AML-193 (cell line): ENCODE data around the gene DCAF4L1.

ENCODE experiments used
- DNase-seq, 2 experiments: peaks; one replicate each; lab custom pipeline; 2025; lab: John Stamatoyannopoulos, UW

DCAF4L1 gene, protein sequence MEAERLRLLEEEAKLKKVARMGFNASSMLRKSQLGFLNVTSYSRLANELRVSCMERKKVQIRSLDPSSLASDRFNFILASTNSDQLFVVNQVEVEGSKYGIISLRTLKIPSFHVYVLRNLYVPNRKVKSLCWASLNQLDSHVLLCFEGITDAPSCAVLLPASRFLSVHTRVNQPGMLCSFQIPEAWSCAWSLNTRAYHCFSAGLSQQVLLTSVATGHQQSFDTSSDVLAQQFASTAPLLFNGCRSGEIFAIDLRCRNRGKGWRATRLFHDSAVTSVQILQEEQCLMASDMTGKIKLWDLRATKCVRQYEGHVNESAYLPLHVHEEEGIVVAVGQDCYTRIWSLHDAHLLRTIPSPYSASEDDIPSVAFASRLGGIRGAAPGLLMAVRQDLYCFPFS

DNA sequence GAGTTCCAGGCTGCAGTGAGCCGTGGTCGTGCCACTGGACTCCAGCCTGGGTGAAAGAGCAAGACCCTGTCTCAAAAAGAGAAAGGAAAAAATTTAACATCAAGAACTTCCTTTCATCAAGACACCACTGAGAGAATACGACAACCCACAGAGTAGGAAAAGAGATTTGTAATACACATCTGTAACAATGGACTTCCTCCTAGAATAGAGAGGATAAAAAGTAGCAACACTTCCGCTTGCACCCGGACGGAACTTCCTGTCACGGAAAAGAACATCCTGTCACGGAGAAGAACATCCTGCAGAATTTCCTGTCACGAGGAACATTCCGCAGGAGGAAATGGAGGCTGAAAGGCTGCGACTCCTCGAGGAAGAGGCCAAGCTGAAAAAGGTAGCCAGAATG lies at the start of gene DCAF4L1:
Gene DCAF4L1, plus strand, starts transcription at position 301 of the 400 bp plus-strand sequence. Its CDS starts 37 bp downstream, at position 338.
- DNase-seq: no peak

DNA sequence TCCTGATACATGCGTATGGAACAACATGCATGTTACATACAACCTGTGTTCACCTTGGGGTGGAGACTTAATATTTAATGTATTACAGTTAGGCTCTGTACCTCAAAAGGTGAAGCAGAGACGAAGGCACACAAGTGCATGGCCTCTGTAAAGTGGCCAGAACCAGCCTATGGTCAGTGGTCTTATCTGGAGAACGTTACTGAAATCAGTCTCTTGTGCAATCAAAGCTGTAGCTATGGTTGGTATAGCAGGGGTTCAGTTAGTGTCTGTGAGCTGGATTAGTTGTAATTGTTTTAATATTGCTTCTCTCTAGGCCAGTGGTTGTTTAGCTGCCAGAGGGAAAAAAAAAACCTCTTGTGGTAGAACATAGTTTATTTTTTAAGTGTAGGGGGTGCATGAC lies 48.6 kb upstream of the DCAF4L1 start:
- no peak for DNase-seq

DNA sequence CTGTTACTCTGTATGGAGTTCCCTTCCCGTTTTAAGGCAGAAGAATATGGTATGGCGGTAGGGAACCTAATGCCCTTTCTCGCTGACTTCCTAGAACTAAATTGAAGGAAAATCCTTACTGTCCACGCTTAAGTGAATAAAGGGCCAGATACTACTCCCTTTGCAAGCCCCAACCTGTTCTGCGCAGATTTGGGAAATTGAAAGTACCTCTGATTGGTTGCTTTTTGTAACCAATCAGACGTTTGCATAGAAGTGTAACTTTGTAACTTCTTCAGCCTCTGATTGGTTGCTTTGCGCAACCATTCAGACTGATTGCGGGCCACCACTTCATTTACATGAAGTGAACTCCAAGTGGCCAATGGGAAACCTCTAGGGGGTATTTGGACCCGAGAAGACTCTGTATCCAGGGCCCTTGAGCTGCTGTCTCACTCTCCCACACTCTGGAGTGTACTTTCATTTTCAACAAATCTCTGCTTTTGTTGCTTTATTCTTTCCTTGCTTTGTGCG lies 47.5 kb upstream of the DCAF4L1 start:
- no peak for DNase-seq

DNA sequence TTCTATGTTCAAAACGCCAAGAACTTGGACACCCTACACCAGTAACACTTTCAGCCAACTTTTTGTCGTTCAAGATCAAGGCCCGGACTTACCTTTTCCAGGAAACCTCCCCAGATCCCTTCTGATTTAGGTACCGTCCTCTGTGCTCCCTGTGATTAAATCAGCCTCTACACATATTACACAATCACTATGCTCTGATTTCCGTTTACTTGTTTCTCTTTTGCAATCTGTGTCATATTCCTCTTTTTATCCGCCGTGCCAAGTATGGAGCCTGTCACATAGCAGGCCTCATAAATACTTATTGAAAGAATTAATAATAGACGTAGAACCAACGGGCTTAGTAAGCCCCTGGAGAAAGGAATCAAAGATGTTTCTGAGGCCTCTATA lies 47.0 kb upstream of the DCAF4L1 start:
- peak; percentile 68 to 72 for DNase-seq

DNA sequence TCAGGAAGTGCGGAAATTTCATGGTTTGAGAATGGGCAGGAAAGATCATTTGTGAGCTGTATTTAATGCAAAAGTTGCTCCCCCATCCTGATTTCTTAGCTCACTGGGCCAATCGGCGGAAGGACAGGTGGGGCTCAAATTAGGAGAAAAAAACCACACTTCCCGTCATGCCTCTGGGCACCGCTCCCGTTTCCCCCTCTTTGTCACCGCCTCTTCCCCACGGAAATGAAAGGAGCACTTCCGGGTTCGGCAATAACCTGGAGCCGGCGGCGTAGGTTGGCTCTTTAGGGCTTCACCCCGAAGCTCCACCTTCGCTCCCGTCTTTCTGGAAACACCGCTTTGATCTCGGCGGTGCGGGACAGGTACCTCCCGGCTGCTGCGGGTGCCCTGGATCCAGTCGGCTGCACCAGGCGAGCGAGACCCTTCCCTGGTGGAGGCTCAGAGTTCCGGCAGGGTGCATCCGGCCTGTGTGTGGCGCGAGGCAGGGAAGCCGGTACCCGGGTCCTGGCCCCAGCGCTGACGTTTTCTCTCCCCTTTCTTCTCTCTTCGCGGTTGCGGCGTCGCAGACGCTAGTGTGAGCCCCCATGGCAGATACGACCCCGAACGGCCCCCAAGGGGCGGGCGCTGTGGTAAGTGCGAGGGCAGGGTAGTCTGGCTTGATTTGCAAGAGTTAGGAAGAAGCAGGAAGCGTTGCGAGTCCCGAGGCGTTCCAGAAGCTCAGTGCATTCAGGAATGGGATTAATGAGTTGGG lies 46.5 kb upstream of the DCAF4L1 start, which contains the start of gene TMEM33:
Gene TMEM33, plus strand, starts transcription at position 529 of the 751 bp plus-strand sequence. Its CDS starts 56 bp downstream, at position 585.
- DNase-seq: peak; percentile 64 to 76

DNA sequence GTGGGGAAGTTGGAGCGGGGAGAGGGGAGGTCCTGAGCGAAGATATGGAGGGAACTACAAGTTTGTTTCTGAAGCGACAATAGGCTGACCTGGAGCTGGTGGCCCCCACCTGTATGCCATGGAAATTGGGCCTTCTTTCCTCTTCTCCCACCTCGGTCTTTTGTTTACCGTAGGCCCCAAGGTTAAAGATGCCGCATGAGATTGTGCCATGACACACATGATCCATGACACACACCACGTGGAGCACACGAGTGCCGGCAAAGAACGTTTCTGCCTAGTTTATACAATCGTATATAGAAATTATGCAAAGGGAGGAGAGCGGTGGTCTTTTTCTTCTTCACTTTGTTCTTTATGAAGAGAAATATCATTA lies 45.9 kb upstream of the DCAF4L1 start:
- no peak for DNase-seq

DNA sequence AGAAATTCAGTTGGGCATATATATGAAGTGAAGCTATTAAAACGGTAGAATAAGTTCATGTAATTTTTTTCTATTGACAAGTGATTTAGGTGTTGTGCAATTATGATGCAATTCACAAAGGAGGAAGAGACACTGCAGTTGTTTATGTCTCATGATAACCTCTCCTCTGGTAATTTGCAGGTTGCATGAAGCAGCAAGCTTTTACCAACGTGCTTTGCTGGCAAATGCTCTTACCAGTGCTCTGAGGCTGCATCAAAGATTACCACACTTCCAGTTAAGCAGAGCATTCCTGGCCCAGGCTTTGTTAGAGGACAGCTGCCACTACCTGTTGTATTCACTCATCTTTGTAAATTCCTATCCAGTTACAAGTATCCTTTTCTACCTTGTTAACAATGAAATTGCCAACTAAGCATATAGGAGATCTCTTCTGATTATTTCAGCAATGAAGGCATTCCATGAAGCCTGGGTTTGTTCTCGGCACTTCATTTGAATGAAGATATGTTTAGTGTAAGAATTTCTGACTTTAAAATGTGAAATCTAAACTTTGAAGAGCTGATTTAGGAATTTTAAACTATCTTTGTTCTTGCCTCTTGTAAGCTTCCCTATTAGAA lies 42.4 kb upstream of the DCAF4L1 start:
- DNase-seq: peak; percentile 76 to 82

DNA sequence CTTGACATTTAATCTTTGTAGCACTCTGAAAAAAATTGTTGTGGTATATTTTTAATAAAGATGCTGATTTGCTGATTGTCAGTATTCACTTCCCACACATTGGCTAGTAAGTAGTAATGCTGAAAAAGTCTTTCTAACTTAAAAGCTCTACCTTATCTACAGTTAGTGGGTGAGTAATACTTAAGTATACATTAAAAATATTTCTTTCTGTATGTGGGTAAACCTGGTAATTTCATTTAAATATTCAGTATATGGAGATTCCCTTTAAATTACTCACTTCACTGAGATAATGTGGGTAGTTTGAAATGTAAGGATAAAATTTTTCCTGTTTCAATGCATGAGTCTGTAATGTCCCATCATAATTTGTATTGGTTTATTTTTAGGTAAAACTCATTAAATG lies 40.7 kb upstream of the DCAF4L1 start:
- DNase-seq: no peak

DNA sequence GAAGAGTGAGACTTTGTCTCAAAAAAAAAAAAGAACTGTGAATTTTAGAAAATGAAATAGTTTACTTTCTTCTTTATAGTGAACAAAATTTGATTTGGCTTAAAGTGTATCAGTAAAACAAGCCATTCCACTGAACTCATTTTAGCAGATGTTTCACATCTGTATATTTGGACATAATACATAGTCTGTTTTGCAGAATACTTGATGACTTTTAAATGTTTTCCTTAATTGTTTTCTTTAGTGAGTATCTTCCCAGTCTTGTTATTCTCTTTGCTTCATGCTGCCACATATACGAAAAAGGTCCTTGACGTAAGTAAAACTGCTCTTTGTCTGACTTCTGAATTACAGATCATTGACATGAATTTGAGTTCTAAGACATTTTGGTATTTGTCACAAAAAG lies 38.0 kb upstream of the DCAF4L1 start:
- no peak for DNase-seq

DNA sequence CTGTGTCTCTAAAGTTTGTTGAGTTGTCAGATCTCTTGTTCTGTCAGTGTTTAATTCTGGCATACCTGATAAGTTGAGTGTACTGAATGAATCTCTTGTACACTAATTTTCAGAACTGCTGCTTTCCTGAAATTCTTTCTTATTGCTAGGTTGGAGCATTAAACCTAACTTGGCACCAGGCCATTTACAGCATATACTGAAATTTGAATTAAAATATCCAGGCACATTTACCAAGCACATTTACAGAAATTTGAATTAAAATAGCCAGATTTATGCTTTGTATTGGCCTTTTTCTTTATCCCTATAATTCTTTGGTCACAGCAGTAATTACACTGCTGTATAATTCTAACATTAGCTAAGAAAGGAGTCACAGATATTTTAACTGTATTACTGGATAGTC lies 37.5 kb upstream of the DCAF4L1 start:
- no peak for DNase-seq

DNA sequence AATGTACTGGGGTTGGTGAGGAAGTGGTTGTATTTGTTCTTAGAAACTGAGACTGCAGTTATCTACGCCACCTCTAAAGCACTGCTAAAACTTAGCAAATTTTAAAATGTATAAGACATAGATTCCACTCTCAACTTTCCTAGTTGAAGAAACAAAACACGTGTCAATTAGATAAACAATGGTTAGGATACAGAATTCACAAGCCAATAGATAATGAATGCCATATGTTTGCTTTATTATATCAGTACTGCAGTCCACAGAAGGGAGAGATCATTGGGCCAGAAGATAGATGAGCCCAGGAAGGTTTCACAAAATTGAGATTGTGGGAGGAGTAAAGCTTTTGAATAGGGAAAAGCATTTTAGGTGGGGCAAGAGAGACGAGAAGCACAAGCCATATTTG lies 32.0 kb upstream of the DCAF4L1 start:
- no peak for DNase-seq

DNA sequence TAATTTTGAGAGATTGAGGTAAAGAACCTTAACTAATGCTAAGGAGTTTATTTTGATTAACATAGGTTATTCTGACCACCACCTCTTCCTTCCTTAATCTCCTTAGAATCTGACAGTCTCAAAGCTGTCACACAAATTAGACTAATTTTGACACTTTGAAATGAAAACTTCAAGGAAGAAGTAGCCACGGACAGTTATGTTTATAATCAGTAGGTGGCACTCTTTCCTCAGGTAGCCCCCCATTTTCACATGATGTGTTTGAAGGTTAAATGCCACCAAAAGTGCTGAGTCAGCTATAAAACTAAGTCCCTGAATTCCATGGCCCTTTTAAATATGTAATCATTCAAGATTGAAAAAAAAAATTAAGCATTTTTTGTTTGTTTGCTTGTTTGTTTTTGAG lies 23.9 kb upstream of the DCAF4L1 start:
- peak; percentile 27 to 39 for DNase-seq

DNA sequence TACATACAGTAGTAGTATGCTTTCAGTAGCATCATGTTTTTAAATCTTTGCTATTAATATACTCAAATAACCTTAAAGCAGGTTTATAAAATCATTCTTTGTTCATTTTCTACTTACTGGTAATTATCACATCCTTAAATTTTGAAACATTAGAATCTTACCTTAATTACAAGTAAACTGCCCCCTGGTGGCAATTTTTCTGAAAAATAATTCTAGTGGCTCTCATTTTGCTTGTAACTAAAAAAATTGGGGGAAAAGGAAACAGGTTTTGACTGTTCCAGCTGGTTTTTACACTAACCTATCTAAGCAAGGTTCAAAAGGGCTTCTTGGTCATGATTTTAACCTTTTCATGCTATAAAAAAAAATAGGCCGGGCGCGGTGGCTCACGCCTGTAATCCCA lies 18.5 kb upstream of the DCAF4L1 start:
- peak; percentile 28 to 55 for DNase-seq

DNA sequence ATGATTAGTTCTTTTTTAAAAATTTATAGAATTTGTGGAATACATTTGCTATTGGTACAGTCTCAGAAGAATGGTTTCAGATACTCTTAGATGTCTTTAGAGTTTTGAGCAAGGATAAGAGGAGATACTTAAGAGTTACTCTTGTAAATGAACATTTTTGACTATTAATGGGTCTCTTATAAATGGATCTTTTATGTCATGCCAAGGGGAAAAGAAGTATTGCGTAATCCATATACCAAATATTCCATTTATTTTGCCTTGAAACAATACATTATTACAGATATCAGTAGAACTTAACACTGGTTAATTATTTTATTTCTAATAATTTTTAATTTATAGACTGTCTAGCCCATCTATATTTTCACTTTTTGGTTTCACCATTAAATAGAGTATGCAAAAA lies 17.2 kb upstream of the DCAF4L1 start:
- DNase-seq: no peak

DNA sequence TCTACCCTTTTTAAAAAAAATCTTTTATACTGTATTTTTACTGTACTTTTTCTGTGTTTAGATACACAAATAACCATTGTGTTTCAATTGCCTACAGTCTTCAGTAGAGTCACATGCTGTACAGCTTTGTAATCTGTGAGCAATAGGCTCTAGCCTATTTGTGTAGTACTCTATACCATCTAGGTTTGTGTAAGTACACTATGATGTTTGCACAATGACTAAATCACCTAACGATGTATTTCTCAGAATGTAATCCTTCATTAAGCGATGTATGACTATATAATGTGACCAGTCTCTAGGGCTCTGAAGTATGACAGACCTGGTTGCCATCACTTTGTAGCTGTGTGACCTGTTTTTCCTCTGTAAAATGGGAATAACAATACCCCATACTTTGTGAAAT lies 14.2 kb upstream of the DCAF4L1 start:
- DNase-seq: no peak

DNA sequence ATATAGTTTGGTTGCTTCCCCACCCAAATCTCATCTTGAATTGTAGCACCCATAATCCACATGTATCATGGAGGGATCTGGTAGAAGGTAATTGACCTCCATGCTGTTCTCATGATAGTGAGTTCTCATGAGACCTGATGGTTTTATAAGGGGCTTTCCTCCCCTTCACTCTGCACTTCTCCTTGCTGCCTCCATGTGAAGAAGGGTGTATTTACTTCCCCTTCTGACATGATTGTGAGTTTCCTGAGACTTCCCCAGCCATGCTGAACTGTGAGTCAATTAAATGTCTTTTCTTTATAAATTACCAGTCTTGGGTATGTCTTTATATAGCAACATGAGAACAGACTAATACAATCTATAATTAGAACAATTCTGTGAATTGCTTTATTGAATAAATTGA lies 11.9 kb upstream of the DCAF4L1 start:
- no peak for DNase-seq

DNA sequence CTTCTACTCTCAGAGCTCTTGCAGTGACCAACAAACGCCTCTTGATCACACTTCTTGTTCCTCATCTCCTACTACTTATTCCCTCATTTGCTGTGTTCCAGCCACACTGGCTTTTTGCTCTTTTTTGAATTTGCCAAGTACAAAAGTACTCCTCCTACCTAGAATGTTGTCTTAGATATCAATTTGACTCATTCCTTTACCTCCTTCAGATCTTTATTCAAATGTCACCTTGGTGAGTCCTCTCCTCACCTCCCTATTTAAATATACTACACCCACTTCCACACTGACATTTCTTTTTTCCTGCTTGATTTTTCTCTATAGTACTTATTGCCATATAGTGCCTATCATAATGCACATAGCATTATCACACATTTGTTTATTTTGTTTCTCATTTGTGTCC lies 6.2 kb upstream of the DCAF4L1 start:
- DNase-seq: no peak

DNA sequence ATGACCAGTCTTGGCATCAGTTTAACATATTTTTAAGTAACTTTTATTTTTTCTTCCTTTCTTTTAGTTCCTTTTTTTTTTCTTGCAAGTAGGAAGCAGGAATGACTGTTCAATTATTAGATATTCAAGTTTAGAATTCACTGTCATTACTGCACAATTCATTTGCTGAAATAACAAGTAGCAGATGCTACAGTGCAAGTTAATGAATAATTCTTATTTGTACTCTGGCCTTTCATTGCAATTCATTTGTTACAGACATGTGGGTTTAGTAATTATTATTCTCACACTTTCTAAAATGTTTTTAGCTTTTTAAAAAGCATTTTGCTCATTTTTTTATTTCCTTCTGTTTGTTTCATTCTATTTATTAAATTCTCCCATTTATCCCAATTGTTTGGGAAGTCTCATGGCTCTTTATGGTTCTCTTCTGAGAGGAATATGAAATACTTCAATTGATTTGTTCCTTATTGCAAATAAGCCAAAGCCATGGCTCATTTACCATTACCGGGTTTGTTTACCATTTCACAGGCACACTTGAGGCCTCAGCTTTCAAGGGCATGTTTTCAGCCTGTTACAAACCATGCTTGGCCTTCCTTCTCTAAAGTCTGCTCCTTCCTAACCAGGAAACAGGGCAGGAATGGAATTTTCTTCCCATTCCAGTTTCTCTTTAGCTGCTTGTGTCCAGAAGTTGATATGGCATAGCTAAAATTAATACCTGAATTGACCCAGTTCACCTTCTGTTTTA lies 4.6 kb upstream of the DCAF4L1 start:
- DNase-seq: no peak

DNA sequence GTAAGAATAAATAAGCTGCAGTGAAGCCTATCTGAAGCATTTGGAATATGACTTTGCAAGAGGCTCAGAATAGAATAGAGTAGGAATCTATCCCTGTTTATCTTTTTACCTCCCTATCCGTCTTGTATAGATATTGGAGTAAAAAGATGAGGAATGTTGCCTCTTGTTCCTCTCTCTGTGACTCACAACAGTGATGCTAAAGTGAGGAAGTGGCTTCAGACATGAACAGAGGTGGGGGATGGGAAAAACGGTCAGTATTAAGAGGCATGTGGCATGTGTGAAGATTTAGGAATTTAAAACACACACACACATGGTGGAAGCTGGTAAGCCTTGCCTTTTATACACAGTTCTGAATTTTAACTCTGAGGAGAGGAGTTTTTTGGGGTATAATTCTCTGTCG lies 3.8 kb upstream of the DCAF4L1 start:
- peak in 1 of 2 experiments; percentile 32 for DNase-seq

DNA sequence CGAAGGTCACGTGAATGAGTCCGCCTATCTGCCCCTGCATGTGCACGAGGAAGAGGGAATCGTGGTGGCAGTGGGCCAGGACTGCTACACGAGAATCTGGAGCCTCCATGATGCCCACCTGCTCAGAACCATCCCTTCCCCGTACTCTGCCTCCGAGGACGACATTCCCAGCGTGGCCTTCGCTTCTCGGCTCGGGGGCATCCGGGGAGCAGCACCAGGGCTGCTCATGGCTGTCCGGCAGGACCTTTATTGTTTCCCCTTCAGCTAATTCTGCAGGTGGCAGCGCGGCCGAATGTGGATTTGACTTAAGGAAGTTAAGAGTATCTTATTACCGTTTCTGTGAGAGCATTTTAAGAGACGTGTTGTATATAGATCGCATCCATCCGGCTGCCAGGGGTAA lies 1.2 kb downstream of the DCAF4L1 start:
- no peak for DNase-seq

DNA sequence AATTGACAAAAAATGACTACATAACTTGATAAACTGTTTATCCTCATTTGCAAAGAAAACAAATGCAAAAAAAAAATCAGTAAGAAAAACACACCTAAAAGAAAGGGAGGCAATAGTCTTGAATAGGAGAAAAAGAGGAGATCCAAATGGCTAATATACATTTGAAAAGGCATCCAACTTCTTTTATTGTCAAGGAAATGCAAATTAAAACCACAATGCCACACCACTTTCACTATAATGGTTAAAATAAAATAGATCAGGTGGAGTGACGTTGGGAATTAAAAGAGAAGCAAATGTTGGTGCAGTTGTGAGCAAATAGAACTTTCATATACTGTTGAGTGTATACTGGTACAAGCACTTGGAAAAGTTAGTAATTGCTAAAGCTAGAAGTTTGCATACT lies 3.6 kb downstream of the DCAF4L1 start:
- no peak for DNase-seq

DNA sequence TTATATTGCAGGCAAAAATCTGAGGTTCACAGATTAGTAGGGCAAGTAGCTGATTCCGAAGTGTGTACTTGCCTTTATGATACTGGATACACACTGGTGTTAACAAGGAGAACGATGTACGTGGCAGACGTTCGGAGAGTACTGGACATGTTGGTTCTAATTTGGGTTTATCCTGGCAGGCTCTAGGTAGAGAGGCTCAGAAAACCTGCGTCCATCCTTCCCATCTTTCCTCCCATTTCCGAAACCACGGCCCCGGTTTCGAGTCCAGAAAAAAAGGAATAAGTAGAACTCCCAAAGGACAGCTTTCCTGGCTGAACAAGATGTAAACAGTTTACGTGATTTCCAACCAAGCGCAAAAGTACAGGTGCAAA lies 8.4 kb downstream of the DCAF4L1 start:
- DNase-seq: no peak
